Endodermal cell (in vitro differentiated cells): ENCODE measurements around the gene CDK4. TPM values are rescaled to one million over a fixed set of nuclear protein-coding genes. Genes with fewer than 3 reads are reported as not detected.
"Not testable (repeated sequence)": the region's sequence is repeated elsewhere in the genome, so short reads cannot be mapped to it uniquely, and the experiment has no call there.

Experiments
- DNase-seq: peaks from one replicate; pipeline ENCODE4 v3.0.0-alpha.2; 2017
- H3K27ac ChIP-seq: 2 replicates; pipeline ENCODE4 v1.5.1; 2013; ENCODE audit warnings: mild to moderate bottlenecking, low read depth, low read length, moderate library complexity
- H3K27me3 ChIP-seq: 2 replicates; pipeline ENCODE4 v1.6.1; 2013; ENCODE audit warnings: mild to moderate bottlenecking, low read length, moderate library complexity; ENCODE audit not compliant: insufficient read depth, control insufficient read depth, poor library complexity, severe bottlenecking
- H3K36me3 ChIP-seq: 2 replicates; pipeline ENCODE4 v1.7.0; 2013; ENCODE audit warnings: mild to moderate bottlenecking, low read length, moderate library complexity; ENCODE audit not compliant: control insufficient read depth, insufficient read depth
- H3K4me1 ChIP-seq: one replicate; pipeline ENCODE4 v1.7.0; 2013; ENCODE audit warnings: low read length; ENCODE audit not compliant: control insufficient read depth, insufficient read depth
- H3K4me3 ChIP-seq: 2 replicates; pipeline ENCODE4 v1.5.1; 2013; ENCODE audit warnings: mild to moderate bottlenecking, low read length, moderate library complexity
- H3K9ac ChIP-seq: 2 replicates; pipeline ENCODE4 v1.6.1; 2013; ENCODE audit warnings: mild to moderate bottlenecking, low read length, moderate library complexity; ENCODE audit not compliant: poor library complexity, severe bottlenecking; ENCODE audit errors: extremely low read depth
- H3K9me3 ChIP-seq: 2 replicates; pipeline ENCODE4 v1.6.1; 2013; ENCODE audit warnings: mild to moderate bottlenecking, low read length, moderate library complexity; ENCODE audit not compliant: control insufficient read depth
- H3K27ac Mint-ChIP-seq: 2 replicates; pipeline ENCODE4 v1.8.0; 2020; ENCODE audit warnings: mixed read lengths
- H3K27me3 Mint-ChIP-seq: 2 replicates; pipeline ENCODE4 v1.8.0; 2021; ENCODE audit warnings: mild to moderate bottlenecking, mixed read lengths; ENCODE audit not compliant: insufficient read depth
- H3K36me3 Mint-ChIP-seq: 2 replicates; pipeline ENCODE4 v1.8.0; 2020; ENCODE audit warnings: low read depth, mixed read lengths
- H3K4me1 Mint-ChIP-seq: 2 replicates; pipeline ENCODE4 v1.8.0; 2020; ENCODE audit warnings: mixed read lengths
- H3K4me3 Mint-ChIP-seq: 2 replicates; pipeline ENCODE4 v1.8.0; 2020; ENCODE audit warnings: mild to moderate bottlenecking, moderate library complexity, mixed read lengths
- H3K9me3 Mint-ChIP-seq: 2 replicates; pipeline ENCODE4 v1.8.0; 2020; ENCODE audit warnings: mild to moderate bottlenecking, mixed read lengths
- CTCF ChIP-seq: fragments of 200-600 bp; sonication (generic); conservative IDR thresholded peaks from 2 replicates; pipeline ENCODE4 v1.5.0; 2021; ENCODE audit warnings: antibody characterized with exemption, mild to moderate bottlenecking
- WGBS, 2 experiments: methylation state at CpG; one replicate each; pipeline versions ENCODE4 v1.1.5 to v1.1.7; 2013; ENCODE audit warnings: missing lambda C conversion rate in 2 of 2, mixed read lengths in 1 of 2; ENCODE audit not compliant: insufficient coverage in 1 of 2, insufficient read length in 1 of 2; 5-methylcytosine and 5-hydroxymethylcytosine counted together
- total RNA-seq, 2 donors: library from RNA; stranded (reverse); fragmentation: NEBNext Ultra II Directional in 1 of 2; extraction: Animal tissue kit (Norgen Biotek cat#: 25700) in 1 of 2; gene quantifications; 2 replicates in 1 of 2; 3 replicates in 1 of 2; pipeline ENCODE4 v1.2.1, GENCODE V29; 2021

CDK4 gene
- total RNA-seq, 2 donors from 2014 or later: 144 to 186 TPM

GRCh38 chr12:57724003-57724935 is 27.8 kb downstream of the CDK4 start:
- H3K4me1 ChIP-seq: no peaks in the 10 kb centered on the region
- peak; percentile 44 for DNase-seq
- Mint-ChIP-seq H3K27me3 (peaks cover 66% of the 10 kb centered on the region), H3K27ac (no peak overlapping the region), H3K4me1 (peaks cover 4% of the 10 kb centered on the region), H3K36me3 (peaks cover 25% of the 10 kb centered on the region), H3K9me3 (peaks cover 2% of the 10 kb centered on the region), H3K4me3 (no peak overlapping the region)
- 85 to 96% methylated on average over 11 to 12 of the region's 12 CpGs for WGBS, 2 experiments
- no peak overlapping the region for H3K27ac ChIP-seq
- H3K36me3 ChIP-seq: peaks cover 13% of the 10 kb centered on the region
- H3K9ac ChIP-seq: no peak overlapping the region
- TF ChIP-seq CTCF: no peak
- no peaks in the 10 kb centered on the region for H3K9me3 ChIP-seq
- H3K4me3 ChIP-seq: no peak overlapping the region
- peaks cover 66% of the 10 kb centered on the region for H3K27me3 ChIP-seq

GRCh38 chr12:57723630-57723962 is 28.5 kb downstream of the CDK4 start:
- Mint-ChIP-seq H3K4me3 (no peak overlapping the region), H3K27ac (no peak overlapping the region), H3K4me1 (peaks cover 4% of the 10 kb centered on the region), H3K27me3 (peaks cover 59% of the 10 kb centered on the region), H3K36me3 (peaks cover 31% of the 10 kb centered on the region), H3K9me3 (peaks cover 2% of the 10 kb centered on the region)
- no peak overlapping the region for H3K27ac ChIP-seq
- 75% methylated on average over 1 of the region's 2 CpGs; no CpG with 5 or more reads in 1 of the 2 experiments for WGBS, 2 experiments
- no peaks in the 10 kb centered on the region for H3K9me3 ChIP-seq
- no peak for DNase-seq
- no peak overlapping the region for H3K4me3 ChIP-seq
- H3K4me1 ChIP-seq: no peaks in the 10 kb centered on the region
- H3K36me3 ChIP-seq: peaks cover 18% of the 10 kb centered on the region
- no peak for TF ChIP-seq CTCF
- H3K9ac ChIP-seq: no peak overlapping the region
- peaks cover 59% of the 10 kb centered on the region for H3K27me3 ChIP-seq

DNA sequence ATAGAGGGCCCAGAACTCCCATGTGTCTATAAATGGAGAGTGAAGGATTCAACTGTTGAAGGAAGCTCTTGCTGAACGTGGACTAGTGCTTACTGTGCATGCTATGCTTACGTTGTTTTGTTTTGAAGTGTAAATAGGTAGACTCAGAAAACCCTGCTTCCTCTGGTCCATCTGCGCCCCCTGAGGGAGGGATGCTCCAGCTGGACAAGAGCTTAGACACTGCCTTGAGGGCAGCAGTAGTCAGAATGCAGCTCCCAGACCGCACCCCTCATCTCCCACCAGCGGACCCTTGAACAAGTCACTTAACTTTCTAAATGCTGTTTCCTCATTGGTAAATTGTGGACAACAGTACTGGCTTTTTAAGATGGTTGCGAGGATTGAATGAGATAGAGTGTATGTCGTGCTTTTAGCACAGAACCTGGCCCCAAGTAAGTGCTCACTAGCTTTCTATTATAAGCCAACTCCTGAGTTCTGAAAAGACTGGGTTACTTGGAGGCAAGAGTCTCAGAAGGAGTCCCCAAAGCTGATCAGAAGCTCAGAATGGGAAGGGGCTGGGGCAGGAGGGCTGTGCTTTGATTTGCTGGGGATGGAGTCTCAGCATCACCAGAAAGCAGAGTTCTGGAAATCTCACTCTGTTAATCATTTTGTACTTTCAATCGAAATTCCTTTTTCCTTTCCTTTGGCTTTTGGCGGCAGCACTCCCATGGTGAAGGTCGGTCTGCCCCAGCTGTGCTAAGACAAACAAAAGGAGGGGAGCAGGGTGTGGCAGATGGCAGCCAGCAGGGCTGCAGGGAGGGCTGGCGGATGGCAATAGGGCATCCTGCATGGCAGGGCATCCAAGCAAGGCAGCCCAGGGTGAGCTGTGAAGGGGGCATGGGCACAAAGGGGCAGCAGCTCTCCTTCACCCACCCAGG is 29.1 kb downstream of the CDK4 start:
- Mint-ChIP-seq H3K4me1 (peaks cover 4% of the 10 kb centered on the region), H3K27ac (no peak overlapping the region), H3K27me3 (peaks cover 53% of the 10 kb centered on the region), H3K9me3 (peaks cover 2% of the 10 kb centered on the region), H3K36me3 (peaks cover 36% of the 10 kb centered on the region), H3K4me3 (no peak overlapping the region)
- WGBS, 2 experiments: 77 to 89% methylated on average over 5 to 11 of the region's 11 CpGs
- peak; percentile 41 for DNase-seq
- Histone ChIP-seq H3K36me3 (peaks cover 21% of the 10 kb centered on the region), H3K9ac (no peak overlapping the region), H3K4me3 (no peak overlapping the region), H3K27ac (no peak overlapping the region), H3K9me3 (no peaks in the 10 kb centered on the region), H3K27me3 (peaks cover 53% of the 10 kb centered on the region), H3K4me1 (no peaks in the 10 kb centered on the region)
- no peak for TF ChIP-seq CTCF

GRCh38 chr12:57721846-57722608 is 30.1 kb downstream of the CDK4 start:
- not testable (repeated sequence) for H3K4me1 Mint-ChIP-seq, H3K9ac ChIP-seq, H3K4me1 ChIP-seq, H3K4me3 Mint-ChIP-seq, DNase-seq, H3K9me3 Mint-ChIP-seq, H3K9me3 ChIP-seq, H3K27ac ChIP-seq, H3K4me3 ChIP-seq, H3K27ac Mint-ChIP-seq
- Mint-ChIP-seq H3K36me3 (peaks cover 42% of the 10 kb centered on the region), H3K27me3 (peaks cover 43% of the 10 kb centered on the region)
- H3K36me3 ChIP-seq: peaks cover 24% of the 10 kb centered on the region
- peaks cover 44% of the 10 kb centered on the region for H3K27me3 ChIP-seq
- WGBS, 2 experiments: 93 to 95% methylated on average over 7 to 16 of the region's 16 CpGs
